Mononuclear cell (primary cell): Measurements from ENCODE around the gene UGT2A1. TPM values are rescaled to one million over a fixed set of nuclear protein-coding genes. Genes with fewer than 3 reads are reported as not detected.
"Not testable (repeated sequence)": the region's sequence is repeated elsewhere in the genome, so short reads cannot be mapped to it uniquely, and the experiment has no call there.

Experiments used
- H3K27me3 ChIP-seq: 2 replicates; pipeline ENCODE4 v1.6.0; 2011; ENCODE audit warnings: low read length, control low read depth; ENCODE audit not compliant: insufficient read depth
- H3K4me1 ChIP-seq: 2 replicates; pipeline ENCODE4 v1.5.1; 2011; ENCODE audit warnings: mild to moderate bottlenecking, low read length, control low read depth; ENCODE audit not compliant: insufficient read depth
- H3K4me3 ChIP-seq: 2 replicates; pipeline ENCODE4 v1.5.1; 2011; ENCODE audit warnings: mild to moderate bottlenecking, low read length, moderate library complexity
- H3K9me3 ChIP-seq: 2 replicates; pipeline ENCODE4 v1.5.1; 2011; ENCODE audit warnings: low read depth, mild to moderate bottlenecking, control low read depth, low read length
- total RNA-seq: library from RNA; depleted of rRNA; stranded (reverse); fragments of >200 nt; gene quantifications from one replicate; pipeline ENCODE4 v1.2.3, GENCODE V29; 2012

Gene UGT2A1
- total RNA-seq: not detected

DNA sequence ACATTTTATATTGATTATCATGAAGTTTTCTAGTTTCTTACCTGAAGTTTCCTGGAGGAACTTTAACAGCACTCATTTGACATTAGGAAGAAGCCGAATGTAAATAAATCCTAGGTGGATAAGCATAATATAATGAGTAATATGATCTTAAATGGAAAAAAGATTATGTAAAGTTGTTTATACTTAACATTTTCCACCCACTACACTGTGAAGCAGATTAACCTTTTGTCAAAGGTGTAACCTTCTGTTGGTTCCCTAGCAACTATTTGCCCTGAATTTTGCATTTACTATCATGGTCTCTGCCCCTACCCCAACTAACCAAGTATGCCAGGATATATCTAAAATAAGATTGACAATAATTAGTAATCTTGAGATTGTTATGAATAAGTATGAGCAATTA is at the start of gene UGT2A1:
Gene UGT2A1 (minus strand): TSS at position 101 of the 400 bp plus-strand sequence. CDS start 5,603 bp downstream, outside the sequence.
- Histone ChIP-seq H3K4me3 (no peak within 1 kb of the TSS), H3K9me3 (no peaks in the 10 kb centered on the region), H3K27me3 (no peaks in the 10 kb centered on the region), H3K4me1 (no peaks in the 10 kb centered on the region)

DNA sequence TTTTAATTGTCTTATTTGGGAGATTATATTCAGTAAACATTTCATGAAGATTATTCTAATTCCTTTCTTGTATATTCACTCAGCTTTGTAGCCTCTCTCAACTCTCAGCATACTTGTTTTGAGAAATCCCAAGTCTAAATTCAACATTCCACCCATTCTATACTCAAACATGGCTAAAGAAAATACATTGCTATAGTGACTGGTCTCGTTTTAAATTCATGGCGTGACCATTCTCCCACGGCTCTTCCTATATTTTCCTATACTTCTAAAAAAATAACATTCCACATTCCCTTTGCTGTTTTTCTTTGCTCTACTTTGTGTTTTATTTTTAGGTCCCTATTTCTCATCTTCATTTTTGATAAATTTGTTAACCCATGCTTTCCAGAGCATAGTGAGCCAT is 49.2 kb upstream of the UGT2A1 start:
- H3K27me3 ChIP-seq: no peaks in the 10 kb centered on the region
- no peaks in the 10 kb centered on the region for H3K4me1 ChIP-seq
- no peaks in the 10 kb centered on the region for H3K9me3 ChIP-seq
- H3K4me3 ChIP-seq: no peak overlapping the region

DNA sequence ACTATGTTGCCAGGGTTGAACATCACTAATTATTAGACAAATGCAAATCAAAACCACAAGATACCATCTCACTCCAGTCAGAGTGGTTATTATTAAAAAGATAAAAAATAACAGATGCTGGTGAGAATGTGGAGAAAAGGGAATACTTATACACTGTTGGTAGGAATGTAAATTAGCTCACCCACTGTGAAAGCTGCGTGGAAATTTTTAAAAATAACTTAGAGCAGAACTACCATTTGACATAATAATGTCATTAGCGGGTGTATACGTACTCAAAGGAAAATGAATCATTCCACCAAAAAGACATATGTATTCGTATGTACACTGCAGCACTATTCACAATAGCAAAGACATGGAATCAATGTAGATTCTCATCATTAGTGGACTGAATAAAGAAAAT is 48.6 kb upstream of the UGT2A1 start:
- no peaks in the 10 kb centered on the region for H3K27me3 ChIP-seq
- H3K4me1 ChIP-seq: no peaks in the 10 kb centered on the region
- no peaks in the 10 kb centered on the region for H3K9me3 ChIP-seq
- H3K4me3 ChIP-seq: no peak overlapping the region

DNA sequence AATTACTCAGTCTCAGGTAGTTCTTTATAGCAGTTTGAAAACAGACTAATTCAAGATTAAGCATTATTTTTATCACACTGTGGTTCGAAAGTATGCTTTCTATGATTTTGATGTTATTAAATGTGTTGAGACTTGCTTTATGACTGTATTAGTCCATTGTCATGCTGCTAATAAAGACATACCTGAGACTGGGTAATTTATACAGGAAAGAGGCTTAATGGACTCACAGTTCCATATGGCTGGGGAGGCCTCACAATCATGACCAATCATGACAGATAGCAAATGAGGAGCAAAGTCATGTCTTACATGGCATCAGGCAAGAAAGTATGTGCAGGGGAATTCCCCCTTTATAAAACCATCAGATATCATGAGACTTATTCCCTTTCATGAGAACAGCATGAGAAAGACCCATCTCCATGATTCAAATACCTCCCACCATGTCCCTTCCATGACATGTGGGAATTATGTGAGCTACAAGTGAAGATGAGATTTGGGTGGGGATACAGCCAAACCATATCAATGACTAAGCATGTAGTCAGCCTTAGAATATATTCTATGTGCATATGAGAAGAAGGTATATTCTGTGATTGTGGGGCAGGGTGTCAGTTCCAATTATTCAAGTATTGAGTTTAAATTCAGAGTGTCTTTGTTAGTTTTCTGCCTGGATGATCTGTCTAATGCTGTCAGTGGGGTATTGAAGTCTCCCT is 44.6 kb upstream of the UGT2A1 start:
- Histone ChIP-seq H3K27me3 (no peaks in the 10 kb centered on the region), H3K4me3 (no peak overlapping the region), H3K9me3 (no peaks in the 10 kb centered on the region), H3K4me1 (no peaks in the 10 kb centered on the region)

DNA sequence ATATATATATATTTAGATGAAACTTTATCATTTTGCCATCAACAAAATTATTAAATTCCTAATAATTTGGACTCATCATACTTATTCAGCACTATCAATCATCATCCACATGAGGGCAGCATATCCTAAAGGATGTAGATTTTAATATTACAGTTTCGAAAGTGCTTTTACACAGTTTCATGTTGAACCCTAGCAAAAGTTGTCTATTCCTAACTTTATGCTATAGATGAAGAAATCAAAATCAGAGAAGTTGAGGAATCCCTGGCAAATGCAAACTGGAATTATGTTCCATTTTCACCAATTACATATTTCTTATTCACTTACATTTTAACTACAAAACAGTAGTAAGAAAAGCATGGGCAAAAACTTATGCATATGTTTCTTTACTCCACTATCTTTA is 36.6 kb upstream of the UGT2A1 start:
- Histone ChIP-seq H3K27me3 (no peaks in the 10 kb centered on the region), H3K9me3 (no peaks in the 10 kb centered on the region), H3K4me3 (no peak overlapping the region), H3K4me1 (no peaks in the 10 kb centered on the region)

DNA sequence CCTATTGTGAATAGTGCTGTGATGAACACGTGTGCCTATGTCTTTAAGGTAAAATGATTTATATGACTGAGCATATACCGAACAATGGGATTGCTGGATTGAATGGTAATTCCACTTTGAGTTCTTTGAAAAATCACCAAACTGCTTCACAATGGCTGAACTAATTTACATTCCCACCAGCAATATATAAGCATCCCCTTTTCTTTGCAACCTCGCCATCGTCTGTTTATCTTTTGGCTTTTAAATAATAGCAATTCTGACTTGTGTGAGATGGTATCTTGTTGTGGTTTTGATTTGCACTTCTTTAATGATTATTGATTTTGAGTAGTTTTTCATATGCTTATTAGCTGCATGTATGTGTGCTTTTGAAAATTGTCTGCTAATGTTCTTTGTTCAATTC is 31.8 kb upstream of the UGT2A1 start:
- H3K4me3 ChIP-seq: no peak overlapping the region
- no peaks in the 10 kb centered on the region for H3K4me1 ChIP-seq
- no peaks in the 10 kb centered on the region for H3K27me3 ChIP-seq
- H3K9me3 ChIP-seq: no peaks in the 10 kb centered on the region

DNA sequence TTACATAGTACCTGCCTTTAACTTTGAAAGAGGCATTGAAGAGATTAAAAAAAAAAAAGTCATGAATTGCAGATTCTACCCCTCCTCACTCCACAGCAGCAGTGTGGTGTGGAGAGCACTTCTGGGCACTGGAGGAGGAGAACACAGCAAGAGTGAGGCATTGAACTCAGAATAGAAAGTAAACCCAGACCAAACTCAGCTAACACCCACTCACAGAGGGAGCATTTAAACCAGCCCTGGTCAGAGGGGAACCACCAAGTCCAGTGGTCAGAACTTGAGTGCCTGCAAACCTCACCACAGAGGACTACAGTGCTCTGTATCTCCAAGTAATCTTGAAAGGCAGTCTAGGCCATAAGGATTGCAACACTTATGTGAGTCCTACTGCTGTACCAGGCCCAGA is 15.6 kb upstream of the UGT2A1 start:
- Histone ChIP-seq H3K9me3 (no peaks in the 10 kb centered on the region), H3K27me3 (no peaks in the 10 kb centered on the region), H3K4me1 (no peaks in the 10 kb centered on the region), H3K4me3 (no peak overlapping the region)

DNA sequence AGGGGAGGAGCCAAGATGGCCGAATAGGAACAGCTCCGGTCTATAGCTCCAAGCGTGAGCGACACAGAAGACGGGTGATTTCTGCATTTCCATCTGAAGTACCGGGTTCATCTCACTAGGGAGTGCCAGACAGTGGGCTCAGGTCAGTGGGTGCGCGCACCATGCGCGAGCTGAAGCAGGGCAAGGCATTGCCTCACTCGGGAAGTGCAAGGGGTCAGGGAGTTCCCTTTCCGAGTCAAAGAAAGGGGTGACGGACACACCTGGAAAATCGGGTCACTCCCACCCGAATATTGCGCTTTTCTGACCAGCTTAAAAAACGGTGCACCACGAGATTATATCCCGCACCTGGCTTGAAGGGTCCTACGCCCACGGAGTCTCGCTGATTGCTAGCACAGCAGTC is 11.0 kb upstream of the UGT2A1 start:
- H3K4me3 ChIP-seq, H3K27me3 ChIP-seq, H3K9me3 ChIP-seq, H3K4me1 ChIP-seq: not testable (repeated sequence)

DNA sequence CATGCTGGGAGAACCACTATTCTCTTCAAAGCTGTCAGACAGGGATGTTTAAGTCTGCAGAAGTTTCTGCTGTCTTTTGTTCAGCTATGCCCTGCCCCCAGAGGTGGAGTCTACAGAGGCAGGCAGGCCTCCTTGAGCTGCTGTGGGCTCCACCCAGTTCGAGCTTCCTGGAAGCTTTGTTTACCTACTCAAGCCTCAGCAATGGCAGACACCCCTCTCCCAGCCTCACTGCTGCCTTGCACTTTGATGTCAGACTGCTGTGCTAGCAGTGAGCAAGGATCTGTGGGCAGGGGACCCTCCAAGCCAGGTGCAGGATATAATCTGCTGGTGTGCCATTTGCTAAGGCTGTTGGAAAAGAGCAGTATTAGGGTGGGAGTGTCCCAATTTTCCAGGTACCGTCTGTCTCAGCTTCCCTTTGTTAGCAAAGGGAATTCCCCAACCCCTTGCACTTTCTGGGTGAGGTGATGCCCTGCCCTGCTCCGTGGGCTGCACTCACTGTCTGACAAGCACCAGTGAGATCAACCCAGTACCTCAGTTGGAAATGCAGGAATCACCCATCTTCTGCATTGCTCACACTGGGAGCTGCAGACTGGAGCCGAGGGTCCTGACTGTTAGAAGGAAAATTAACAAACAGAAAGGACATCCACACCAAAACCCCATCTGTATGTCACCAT is 8.2 kb upstream of the UGT2A1 start:
- not testable (repeated sequence) for H3K27me3 ChIP-seq, H3K4me3 ChIP-seq, H3K9me3 ChIP-seq, H3K4me1 ChIP-seq

DNA sequence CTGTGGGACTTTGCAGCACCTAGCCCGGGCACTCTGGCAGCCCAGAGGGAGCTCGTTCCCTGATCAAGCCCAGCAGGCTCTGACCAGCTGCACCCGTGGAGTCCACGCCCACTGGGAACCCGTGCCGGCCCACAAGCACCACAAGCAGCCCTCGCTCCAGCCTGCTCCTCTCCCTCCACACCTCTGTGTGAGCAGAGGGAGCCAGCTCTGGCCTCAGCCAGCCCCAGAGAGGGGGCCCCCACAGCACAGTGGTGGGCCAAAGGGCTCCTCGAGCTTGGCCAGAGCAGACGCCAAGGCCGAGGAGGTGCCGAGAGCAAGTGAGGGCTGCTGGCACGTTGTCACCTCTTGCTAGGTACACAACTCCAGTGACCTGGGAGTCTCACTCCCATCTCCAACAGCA is 5.1 kb upstream of the UGT2A1 start:
- Histone ChIP-seq H3K4me3 (no peak overlapping the region), H3K9me3 (no peaks in the 10 kb centered on the region), H3K27me3 (no peaks in the 10 kb centered on the region), H3K4me1 (no peaks in the 10 kb centered on the region)

DNA sequence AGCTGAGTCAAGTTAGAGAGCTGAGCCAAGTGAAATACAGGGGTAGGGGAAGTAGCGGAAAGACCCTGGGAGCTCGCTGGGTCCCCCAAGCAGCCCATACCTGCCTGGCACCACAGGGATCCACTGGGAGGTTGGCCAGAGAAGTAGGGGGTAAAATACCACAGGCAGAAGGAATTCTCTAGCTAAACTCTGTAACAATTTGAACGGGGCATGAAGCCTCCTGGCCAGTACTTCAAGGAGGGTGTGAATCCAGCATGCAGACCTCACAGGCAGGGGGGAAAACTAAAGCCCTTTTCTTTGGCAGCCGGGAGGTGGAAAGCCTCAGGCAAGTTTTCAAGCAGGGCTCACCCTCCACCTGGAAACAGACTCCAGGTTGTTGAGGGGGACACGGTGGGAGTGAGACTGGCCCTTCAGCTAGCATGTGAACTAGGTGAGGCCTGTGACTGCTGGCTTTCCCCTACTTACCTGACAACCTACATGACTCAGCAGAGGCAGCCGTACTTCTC is 3.7 kb upstream of the UGT2A1 start:
- H3K4me1 ChIP-seq: no peaks in the 10 kb centered on the region
- H3K4me3 ChIP-seq: no peak overlapping the region
- H3K9me3 ChIP-seq: no peaks in the 10 kb centered on the region
- no peaks in the 10 kb centered on the region for H3K27me3 ChIP-seq

DNA sequence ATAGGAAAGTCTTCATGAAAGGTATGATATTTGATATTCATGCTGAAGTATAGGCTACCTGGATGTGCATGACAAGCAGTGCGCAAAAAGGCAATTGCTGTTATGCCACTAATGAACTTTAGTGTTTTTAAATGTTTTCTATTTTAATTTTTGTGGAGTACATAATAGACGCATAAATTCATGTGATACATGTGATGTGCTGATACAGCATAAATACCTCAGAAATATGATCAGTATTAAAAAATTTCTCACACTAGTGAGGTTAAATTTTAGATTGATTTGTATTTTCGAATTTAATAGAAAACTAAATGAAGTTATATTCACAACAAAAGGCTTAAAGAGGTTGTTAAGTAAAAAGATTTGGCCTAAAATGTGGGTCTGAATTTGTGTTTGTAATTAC is 2.2 kb downstream of the UGT2A1 start:
- H3K4me3 ChIP-seq: no peak overlapping the region

DNA sequence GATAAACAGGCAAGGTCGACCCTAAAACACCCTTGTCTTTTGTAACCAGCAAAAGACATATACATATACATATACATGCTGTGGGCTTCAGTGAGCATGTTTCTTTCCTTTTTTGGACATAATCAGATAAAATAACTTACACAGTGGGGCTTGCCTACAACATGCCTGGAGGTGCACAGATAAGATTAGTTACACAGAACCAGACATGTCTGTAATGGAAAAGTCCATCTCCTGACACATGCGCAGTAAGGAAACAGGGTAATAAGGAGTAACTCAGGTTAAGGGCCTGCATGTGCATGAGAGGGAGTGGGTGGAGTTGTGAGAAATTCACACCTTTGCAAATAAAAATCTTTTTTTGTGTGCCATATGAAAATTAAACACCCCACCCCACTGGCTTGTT is 3.4 kb downstream of the UGT2A1 start:
- no peaks in the 10 kb centered on the region for H3K9me3 ChIP-seq
- no peaks in the 10 kb centered on the region for H3K27me3 ChIP-seq
- no peak overlapping the region for H3K4me3 ChIP-seq
- H3K4me1 ChIP-seq: no peaks in the 10 kb centered on the region

More for the DNA sequence above, 2.2 kb downstream of the UGT2A1 start:
- Histone ChIP-seq H3K27me3 (no peaks in the 10 kb centered on the region), H3K9me3 (no peaks in the 10 kb centered on the region), H3K4me1 (no peaks in the 10 kb centered on the region)

DNA sequence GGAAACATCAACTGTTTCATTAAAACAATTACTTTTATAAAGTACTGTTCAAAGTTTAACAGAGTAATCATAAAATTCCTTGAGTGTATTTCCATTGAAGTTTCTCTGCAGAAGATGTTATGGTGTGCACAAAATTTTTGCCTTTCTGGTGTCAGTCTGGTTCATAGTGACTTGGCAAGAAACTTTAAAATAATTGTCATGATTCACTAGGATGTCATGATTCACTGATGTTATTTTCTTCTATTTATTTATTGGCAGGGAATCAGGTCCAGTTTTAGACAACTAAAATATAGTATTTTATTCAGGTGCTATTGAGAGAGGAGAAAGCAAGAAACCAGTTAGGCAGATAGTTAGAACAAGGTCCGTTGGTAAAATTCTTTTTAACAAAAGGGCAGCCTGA is 3.8 kb downstream of the UGT2A1 start:
- Histone ChIP-seq H3K4me3 (no peak overlapping the region), H3K4me1 (no peaks in the 10 kb centered on the region), H3K9me3 (no peaks in the 10 kb centered on the region), H3K27me3 (no peaks in the 10 kb centered on the region)

DNA sequence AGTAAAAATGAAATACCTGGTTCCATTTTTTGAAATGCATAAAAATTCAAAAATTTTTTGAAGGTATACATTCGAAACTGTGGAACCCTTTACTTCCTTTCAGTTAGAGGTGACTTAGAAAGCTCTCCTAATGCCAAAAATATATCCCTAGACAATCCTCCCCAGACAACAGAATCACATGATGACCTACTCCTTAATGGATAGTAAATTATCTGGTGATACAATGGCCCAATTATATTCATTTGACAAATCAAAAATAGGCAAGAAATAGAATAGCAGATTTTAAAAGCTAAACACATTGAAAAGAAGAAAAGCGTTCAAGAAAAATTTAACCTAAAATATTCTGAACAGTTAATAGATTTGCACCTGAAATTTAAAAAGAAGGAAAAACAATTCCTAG is 10.1 kb downstream of the UGT2A1 start:
- Histone ChIP-seq H3K4me1 (no peaks in the 10 kb centered on the region), H3K27me3 (no peaks in the 10 kb centered on the region), H3K9me3 (no peaks in the 10 kb centered on the region), H3K4me3 (no peak overlapping the region)

DNA sequence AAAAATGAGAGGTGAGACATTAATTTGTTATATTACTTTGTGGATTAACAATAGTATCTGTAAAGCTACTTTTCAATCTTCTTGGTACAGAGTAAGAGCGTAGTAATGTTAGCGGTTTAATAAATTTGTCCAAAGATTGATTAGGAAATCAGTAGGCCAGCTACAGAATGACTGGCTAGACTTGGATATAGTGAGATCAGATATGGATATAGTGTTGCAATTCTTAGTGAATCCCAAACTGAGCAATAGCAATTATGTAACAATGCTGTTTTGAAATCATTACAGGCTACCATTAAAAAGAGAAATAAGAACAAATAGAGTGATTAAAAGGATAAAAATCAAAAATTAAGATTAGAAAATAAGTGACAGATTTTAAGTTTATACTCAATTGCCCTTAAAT is 12.8 kb downstream of the UGT2A1 start:
- no peak overlapping the region for H3K4me3 ChIP-seq
- H3K27me3 ChIP-seq: no peaks in the 10 kb centered on the region
- H3K4me1 ChIP-seq: no peaks in the 10 kb centered on the region
- H3K9me3 ChIP-seq: no peaks in the 10 kb centered on the region
